Liver (tissue), 9 donors: ENCODE measurements around the gene ERC1. TPM values are rescaled to one million over a fixed set of nuclear protein-coding genes. Genes with fewer than 3 reads are reported as not detected.

ENCODE experiments used
- DNase-seq: peaks from one replicate; pipeline ENCODE4 v3.0.0-alpha.2; 2017; ENCODE audit warnings: low spot score
- H3K27ac ChIP-seq, 2 donors: one replicate each; pipeline ENCODE4 v1.7.0; 2013; ENCODE audit warnings: inconsistent platforms in 2 of 2, low read length in 2 of 2, control low read depth in 1 of 2, low read depth in 1 of 2, mild to moderate bottlenecking in 1 of 2
- H3K27me3 ChIP-seq, 4 donors: one replicate each; pipeline versions ENCODE4 v1.6.1 to v1.7.0; 2013; ENCODE audit warnings: low read length in 3 of 4, inconsistent platforms in 1 of 4, mild to moderate bottlenecking in 1 of 4, moderate library complexity in 1 of 4; ENCODE audit not compliant: control insufficient read depth in 4 of 4, insufficient read depth in 4 of 4
- H3K36me3 ChIP-seq, 4 donors: one replicate each; pipeline versions ENCODE4 v1.6.1 to v1.7.0; 2013; ENCODE audit warnings: low read length in 3 of 4, mild to moderate bottlenecking in 3 of 4, low read depth in 1 of 4, moderate library complexity in 1 of 4; ENCODE audit not compliant: control insufficient read depth in 4 of 4, insufficient read depth in 3 of 4
- H3K4me1 ChIP-seq, 4 donors: one replicate each; pipeline versions ENCODE4 v1.6.1 to v1.7.0; 2013; ENCODE audit warnings: low read length in 3 of 4, mild to moderate bottlenecking in 3 of 4, moderate library complexity in 1 of 4; ENCODE audit not compliant: control insufficient read depth in 4 of 4, insufficient read depth in 4 of 4
- H3K4me3 ChIP-seq, 3 donors: one replicate each; pipeline versions ENCODE4 v1.6.1 to v1.7.0; 2013; ENCODE audit warnings: low read length in 3 of 3, control low read depth in 1 of 3, low read depth in 1 of 3, mild to moderate bottlenecking in 1 of 3
- H3K9ac ChIP-seq, 2 donors: one replicate each; pipeline ENCODE4 v1.7.0; 2013; ENCODE audit warnings: low read length in 2 of 2, mild to moderate bottlenecking in 2 of 2, moderate library complexity in 2 of 2, control low read depth in 1 of 2, low read depth in 1 of 2
- H3K9me3 ChIP-seq, 4 donors: one replicate each; pipeline versions ENCODE4 v1.6.1 to v1.7.0; 2013; ENCODE audit warnings: low read length in 3 of 4; ENCODE audit not compliant: control insufficient read depth in 4 of 4
- ATF3 ChIP-seq: IDR thresholded peaks from 2 replicates; pipeline ENCODE4 v1.6.1; 2016; ENCODE audit warnings: antibody characterized with exemption
- CTCF ChIP-seq: fragments of 150-350 bp; IDR thresholded peaks from 2 replicates; pipeline ENCODE4 v1.5.1; 2017; ENCODE audit warnings: improper control_type of control experiment, low read depth, low read length; ENCODE audit not compliant: missing input control
- EGR1 ChIP-seq, 2 donors: IDR thresholded peaks; 2 replicates each; pipeline ENCODE4 v1.6.1; 2016 to 2018; ENCODE audit warnings: antibody characterized with exemption in 2 of 2, low read depth in 2 of 2
- FOXA1 ChIP-seq: IDR thresholded peaks from 2 replicates; pipeline ENCODE4 v1.6.1; 2016; ENCODE audit warnings: antibody characterized with exemption
- FOXA2 ChIP-seq: IDR thresholded peaks from 2 replicates; pipeline ENCODE4 v1.6.1; 2016; ENCODE audit warnings: antibody characterized with exemption
- GABPA ChIP-seq, 2 donors: IDR thresholded peaks in 1 of 2; conservative IDR thresholded peaks in 1 of 2; 2 replicates each; pipeline ENCODE4 v1.6.1; 2016; ENCODE audit warnings: antibody characterized with exemption in 2 of 2, mild to moderate bottlenecking in 1 of 2, moderate library complexity in 1 of 2
- HNF4A ChIP-seq, 2 donors: conservative IDR thresholded peaks; 2 replicates each; pipeline ENCODE4 v1.6.1; 2016; ENCODE audit warnings: antibody characterized with exemption in 2 of 2, mild to moderate bottlenecking in 2 of 2
- HNF4G ChIP-seq: IDR thresholded peaks from 2 replicates; pipeline ENCODE4 v1.6.1; 2016; ENCODE audit warnings: antibody characterized with exemption
- JUND ChIP-seq, 2 donors: IDR thresholded peaks; 2 replicates each; pipeline ENCODE4 v1.6.1; 2016; ENCODE audit warnings: antibody characterized with exemption in 2 of 2
- NR2F2 ChIP-seq: IDR thresholded peaks from 2 replicates; pipeline ENCODE4 v1.6.1; 2016; ENCODE audit warnings: antibody characterized with exemption
- RAD21 ChIP-seq, 2 donors: IDR thresholded peaks; 2 replicates each; pipeline ENCODE4 v1.6.1; 2016; ENCODE audit warnings: antibody characterized with exemption in 2 of 2, mild to moderate bottlenecking in 2 of 2
- RXRA ChIP-seq, 2 donors: IDR thresholded peaks; 2 replicates each; pipeline ENCODE4 v1.6.1; 2017 to 2018; ENCODE audit warnings: antibody characterized with exemption in 2 of 2, mild to moderate bottlenecking in 1 of 2
- SP1 ChIP-seq: IDR thresholded peaks from 2 replicates; pipeline ENCODE4 v1.6.1; 2018; ENCODE audit warnings: antibody characterized with exemption, mild to moderate bottlenecking
- TAF1 ChIP-seq: conservative IDR thresholded peaks from 2 replicates; pipeline ENCODE4 v1.6.1; 2016; ENCODE audit warnings: antibody characterized with exemption, mild to moderate bottlenecking
- YY1 ChIP-seq: IDR thresholded peaks from 2 replicates; pipeline ENCODE4 v1.6.1; 2016; ENCODE audit warnings: antibody characterized with exemption, mild to moderate bottlenecking
- WGBS: extraction: QIAGEN DNeasy Blood & Tissue Kit; methylation state at CpG from one replicate; pipeline ENCODE4 v1.1.7; 2013; 5-methylcytosine and 5-hydroxymethylcytosine counted together
- polyA plus RNA-seq, 2 donors: library from polyadenylated mRNA; stranded (reverse) in 1 of 2; unstranded in 1 of 2; fragments of 200-250 nt in 1 of 2; fragments of >200 nt in 1 of 2; fragmentation: Nextera tagmentation in 1 of 2; extraction: Ambion mirVana in 1 of 2; gene quantifications; one replicate each; pipeline versions ENCODE4 v1.2.1 to v1.2.3, GENCODE V29; 2013 to 2015
- total RNA-seq, 2 donors: library from RNA; depleted of rRNA; stranded (reverse); fragments of >200 nt; gene quantifications; one replicate each; pipeline ENCODE4 v1.2.3, GENCODE V29; 2014
- TF ChIP-seq, protein P1 (sequence below): IDR thresholded peaks from 2 replicates; pipeline ENCODE4 v1.6.1; 2016; ENCODE audit warnings: antibody characterized with exemption
- TF ChIP-seq, protein P2 (sequence below): IDR thresholded peaks from 2 replicates; pipeline ENCODE4 v1.6.1; 2016; ENCODE audit warnings: antibody characterized with exemption, mild to moderate bottlenecking
- TF ChIP-seq, protein P3 (sequence below): IDR thresholded peaks from 2 replicates; pipeline ENCODE4 v1.6.1; 2016; ENCODE audit warnings: antibody characterized with exemption
- donor health status: healthy.
- donor health status: healthy.
- donor health status: healthy.
- donor health status: healthy.
- donor health status: healthy.

Gene ERC1
- total and polyA plus RNA-seq, 4 donors: 6.2 to 50.2 (median 10.3) TPM

DNA sequence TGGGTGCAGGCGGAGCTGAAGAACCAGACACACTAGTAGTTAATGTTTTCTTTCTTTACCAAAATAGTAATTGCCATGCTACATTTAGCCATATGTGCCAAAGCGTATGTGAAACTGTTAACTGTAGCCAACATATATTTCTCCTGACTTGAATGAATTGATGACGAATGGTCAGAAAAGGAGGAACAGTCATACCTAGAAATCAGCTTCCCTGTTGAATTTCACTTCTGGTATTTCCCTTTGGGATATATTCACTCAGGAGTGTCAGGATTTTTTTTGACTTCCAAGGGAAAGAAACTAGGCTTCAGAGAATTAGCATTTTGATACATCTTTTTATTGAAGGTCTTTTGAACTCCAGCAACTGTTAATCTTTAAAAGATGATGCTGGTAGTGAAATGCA, 87.0 kb downstream of the ERC1 start (continued):
- TF ChIP-seq, protein P1, sequence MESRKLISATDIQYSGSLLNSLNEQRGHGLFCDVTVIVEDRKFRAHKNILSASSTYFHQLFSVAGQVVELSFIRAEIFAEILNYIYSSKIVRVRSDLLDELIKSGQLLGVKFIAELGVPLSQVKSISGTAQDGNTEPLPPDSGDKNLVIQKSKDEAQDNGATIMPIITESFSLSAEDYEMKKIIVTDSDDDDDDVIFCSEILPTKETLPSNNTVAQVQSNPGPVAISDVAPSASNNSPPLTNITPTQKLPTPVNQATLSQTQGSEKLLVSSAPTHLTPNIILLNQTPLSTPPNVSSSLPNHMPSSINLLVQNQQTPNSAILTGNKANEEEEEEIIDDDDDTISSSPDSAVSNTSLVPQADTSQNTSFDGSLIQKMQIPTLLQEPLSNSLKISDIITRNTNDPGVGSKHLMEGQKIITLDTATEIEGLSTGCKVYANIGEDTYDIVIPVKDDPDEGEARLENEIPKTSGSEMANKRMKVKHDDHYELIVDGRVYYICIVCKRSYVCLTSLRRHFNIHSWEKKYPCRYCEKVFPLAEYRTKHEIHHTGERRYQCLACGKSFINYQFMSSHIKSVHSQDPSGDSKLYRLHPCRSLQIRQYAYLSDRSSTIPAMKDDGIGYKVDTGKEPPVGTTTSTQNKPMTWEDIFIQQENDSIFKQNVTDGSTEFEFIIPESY: no peak
- TF ChIP-seq NR2F2 (no peak), ATF3 (no peak), CTCF (no peak)

GRCh38 chr12:1080520-1081223, 89.6 kb downstream of the ERC1 start:
- no peaks in the 10 kb centered on the region for H3K9me3 ChIP-seq
- no peak for DNase-seq
- WGBS: 91% methylated on average over 11 of the region's 11 CpGs

More at GRCh38 chr12:1080520-1081223, 89.6 kb downstream of the ERC1 start:
- H3K4me1 ChIP-seq: peaks cover 0 to 5% (median 3%) of the 10 kb centered on the region in 4 donors
- H3K27me3 ChIP-seq: no peaks in the 10 kb centered on the region
- TF ChIP-seq RXRA (IDR thresholded peaks at IDR 0.05) (no peak), JUND (IDR thresholded peaks at IDR 0.05) (no peak), CTCF (no peak), HNF4A (conservative IDR thresholded peaks at IDR 0.05) (no peak), HNF4G (no peak), RAD21 (IDR thresholded peaks at IDR 0.05) (no peak), NR2F2 (no peak), TAF1 (no peak), SP1 (no peak), ATF3 (no peak), FOXA1 (no peak), YY1 (no peak), EGR1 (IDR thresholded peaks at IDR 0.05; ENCODE audit: low read depth in 2 of 2) (no peak), GABPA (IDR thresholded peaks at IDR 0.05 in 1 of 2, conservative IDR thresholded peaks at IDR 0.05 in 1 of 2) (no peak), FOXA2 (no peak)
- TF ChIP-seq, protein P2, sequence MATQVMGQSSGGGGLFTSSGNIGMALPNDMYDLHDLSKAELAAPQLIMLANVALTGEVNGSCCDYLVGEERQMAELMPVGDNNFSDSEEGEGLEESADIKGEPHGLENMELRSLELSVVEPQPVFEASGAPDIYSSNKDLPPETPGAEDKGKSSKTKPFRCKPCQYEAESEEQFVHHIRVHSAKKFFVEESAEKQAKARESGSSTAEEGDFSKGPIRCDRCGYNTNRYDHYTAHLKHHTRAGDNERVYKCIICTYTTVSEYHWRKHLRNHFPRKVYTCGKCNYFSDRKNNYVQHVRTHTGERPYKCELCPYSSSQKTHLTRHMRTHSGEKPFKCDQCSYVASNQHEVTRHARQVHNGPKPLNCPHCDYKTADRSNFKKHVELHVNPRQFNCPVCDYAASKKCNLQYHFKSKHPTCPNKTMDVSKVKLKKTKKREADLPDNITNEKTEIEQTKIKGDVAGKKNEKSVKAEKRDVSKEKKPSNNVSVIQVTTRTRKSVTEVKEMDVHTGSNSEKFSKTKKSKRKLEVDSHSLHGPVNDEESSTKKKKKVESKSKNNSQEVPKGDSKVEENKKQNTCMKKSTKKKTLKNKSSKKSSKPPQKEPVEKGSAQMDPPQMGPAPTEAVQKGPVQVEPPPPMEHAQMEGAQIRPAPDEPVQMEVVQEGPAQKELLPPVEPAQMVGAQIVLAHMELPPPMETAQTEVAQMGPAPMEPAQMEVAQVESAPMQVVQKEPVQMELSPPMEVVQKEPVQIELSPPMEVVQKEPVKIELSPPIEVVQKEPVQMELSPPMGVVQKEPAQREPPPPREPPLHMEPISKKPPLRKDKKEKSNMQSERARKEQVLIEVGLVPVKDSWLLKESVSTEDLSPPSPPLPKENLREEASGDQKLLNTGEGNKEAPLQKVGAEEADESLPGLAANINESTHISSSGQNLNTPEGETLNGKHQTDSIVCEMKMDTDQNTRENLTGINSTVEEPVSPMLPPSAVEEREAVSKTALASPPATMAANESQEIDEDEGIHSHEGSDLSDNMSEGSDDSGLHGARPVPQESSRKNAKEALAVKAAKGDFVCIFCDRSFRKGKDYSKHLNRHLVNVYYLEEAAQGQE: no peak
- TF ChIP-seq, protein P3, sequence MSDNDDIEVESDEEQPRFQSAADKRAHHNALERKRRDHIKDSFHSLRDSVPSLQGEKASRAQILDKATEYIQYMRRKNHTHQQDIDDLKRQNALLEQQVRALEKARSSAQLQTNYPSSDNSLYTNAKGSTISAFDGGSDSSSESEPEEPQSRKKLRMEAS: no peak
- TF ChIP-seq, protein P1: no peak
- no peak overlapping the region for H3K4me3 ChIP-seq
- no peak overlapping the region for H3K9ac ChIP-seq
- H3K27ac ChIP-seq: no peak overlapping the region
- H3K36me3 ChIP-seq: no peaks in the 10 kb centered on the region
